G401 (cell line): ENCODE measurements around the gene IL17C. TPM values are rescaled to one million over a fixed set of nuclear protein-coding genes. Genes with fewer than 3 reads are reported as not detected.
A peak's percentile ranks its signal among the peaks of the same experiment; 100 is the strongest.

Experiments used
- DNase-seq: peaks from one replicate; pipeline ENCODE4 v3.0.0-alpha.2; 2015; ENCODE audit warnings: low spot score
- in situ Hi-C: cut with HindIII; loops from 2 replicates; pipeline ENCODE4 v1.10.0; 2016; ENCODE audit warnings: low sequenced_read_pairs, mixed read lengths
- total RNA-seq: library from RNA; depleted of rRNA; stranded (reverse); fragments of >200 nt; shearing (Covaris generic); gene quantifications from 2 replicates; pipeline ENCODE4 v1.2.3, GENCODE V29; 2014

The IL17C gene
- total RNA-seq, 1 experiment from 2014 or later = not detected

GRCh38 chr16:88623858-88624257 is 14.5 kb upstream of the IL17C start:
- in situ Hi-C loops = no loop called here
- DNase-seq = no peak

DNA sequence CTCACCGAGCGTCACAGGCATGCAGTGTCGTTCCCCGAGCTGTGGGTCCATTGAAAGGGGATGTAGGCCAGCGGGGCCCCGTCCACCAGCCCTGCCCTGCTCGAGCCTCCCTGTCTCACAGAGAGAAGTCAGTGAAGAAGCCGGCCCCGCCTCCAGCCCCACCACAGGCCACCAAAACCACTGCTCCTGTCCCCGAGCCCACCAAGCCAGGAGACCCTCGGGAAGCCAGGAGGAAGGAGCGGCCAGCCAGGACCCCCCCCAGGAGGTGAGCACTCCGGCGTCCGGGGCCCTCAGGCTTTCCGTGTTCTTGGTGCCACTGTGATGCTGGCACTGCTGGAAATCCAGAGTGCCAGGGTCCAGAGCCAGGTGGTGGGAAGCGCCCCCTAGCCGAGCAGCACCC is 13.9 kb upstream of the IL17C start:
- in situ Hi-C loops = no loop called here

DNA sequence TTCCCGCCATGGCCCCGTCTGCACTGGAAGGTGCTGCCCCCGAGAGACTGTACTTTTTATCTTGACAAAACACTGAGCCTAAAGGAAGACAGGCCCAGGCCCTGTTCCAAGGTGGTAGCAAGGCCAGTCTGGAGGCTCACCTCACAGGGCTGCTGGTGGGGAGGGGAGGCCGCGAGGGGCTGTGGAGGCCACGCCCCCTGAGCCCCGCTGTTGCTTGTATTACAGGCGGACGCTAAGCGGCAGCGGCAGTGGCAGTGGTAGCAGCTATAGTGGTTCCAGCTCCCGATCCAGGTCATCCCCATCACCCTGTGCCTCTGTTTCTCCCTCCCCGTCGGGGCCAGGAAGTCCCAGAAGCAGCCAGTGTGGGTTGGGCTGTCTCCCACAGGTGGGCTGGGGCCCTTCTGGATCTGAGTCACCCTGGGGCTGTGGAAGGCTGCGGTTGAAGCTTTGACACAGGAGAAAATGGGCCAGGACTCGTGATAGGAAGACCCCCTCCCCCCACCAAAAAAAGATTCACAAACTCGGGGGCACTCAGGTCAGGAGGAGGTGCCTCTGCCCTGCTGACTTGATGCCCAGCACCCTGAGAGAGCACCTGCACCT is 13.3 kb upstream of the IL17C start:
- in situ Hi-C loops = no loop called here
- no peak for DNase-seq

More for the DNA sequence above, 13.9 kb upstream of the IL17C start:
- no peak for DNase-seq

- in situ Hi-C loops = no loop called here
- DNase-seq = peak; percentile 97
Measured at GRCh38 chr16:88626646-88627045, 11.7 kb upstream of the IL17C start.

DNA sequence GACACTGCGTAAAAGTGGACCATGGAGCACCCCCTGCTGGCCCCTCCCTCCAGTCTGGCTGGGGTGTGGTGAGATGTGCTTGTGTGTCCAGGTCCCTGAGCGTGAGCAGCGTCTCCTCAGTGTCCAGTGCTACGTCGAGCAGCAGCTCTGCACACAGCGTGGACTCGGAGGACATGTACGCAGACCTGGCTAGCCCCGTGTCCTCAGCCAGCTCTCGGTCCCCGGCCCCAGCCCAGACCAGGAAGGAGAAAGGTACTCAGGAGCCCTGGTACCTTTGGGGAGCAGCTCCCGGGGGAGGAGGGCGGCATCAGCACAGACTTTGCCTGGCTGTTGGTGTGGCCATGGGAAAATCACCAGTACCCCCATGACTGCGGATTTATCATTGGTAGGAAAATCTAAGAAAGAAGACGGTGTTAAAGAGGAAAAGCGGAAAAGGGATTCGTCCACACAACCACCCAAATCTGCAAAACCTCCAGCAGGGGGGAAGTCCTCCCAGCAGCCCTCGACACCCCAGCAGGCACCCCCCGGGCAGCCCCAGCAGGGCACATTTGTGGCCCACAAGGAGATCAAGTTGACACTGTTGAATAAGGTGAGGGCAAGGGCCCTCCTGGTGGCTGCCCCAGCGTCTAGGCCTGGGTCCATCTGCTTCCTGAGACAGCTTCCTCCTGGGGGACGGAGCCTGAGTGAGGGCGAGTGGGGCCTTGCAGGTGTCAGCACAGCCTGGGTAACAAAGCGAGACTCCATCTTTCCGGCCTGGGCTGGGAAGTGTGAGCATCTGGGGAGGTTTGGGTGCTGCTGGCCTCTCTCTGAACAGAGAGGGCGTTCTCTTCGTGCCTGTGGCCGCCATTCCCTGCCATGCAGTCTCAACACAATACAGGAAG is 10.6 kb upstream of the IL17C start:
- no peak for DNase-seq
- in situ Hi-C loops = no loop called here

- DNase-seq = peak; percentile 29
- in situ Hi-C loops = no loop called here
Measured at GRCh38 chr16:88628512-88628974, 9.8 kb upstream of the IL17C start.

DNA sequence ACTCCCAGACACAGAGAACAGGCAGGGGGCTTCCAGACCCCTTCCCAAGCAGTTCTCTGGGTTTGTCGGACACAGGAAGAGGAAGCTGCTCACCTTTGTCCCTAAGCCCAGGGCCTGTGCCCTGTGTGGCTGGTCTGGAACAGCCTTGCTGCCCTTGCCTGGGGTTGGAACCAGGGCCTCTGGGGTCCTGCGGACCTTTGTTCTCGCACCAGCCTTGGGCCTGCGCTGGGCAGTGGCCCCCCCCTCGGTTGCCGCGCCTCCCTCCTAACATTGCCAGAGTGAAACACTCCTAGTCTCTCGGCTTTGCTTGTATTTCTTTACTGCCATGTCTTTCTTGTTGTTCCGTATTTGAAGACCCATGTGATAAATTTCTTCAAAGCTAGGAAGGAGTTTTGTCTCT is 8.5 kb upstream of the IL17C start:
- in situ Hi-C loops = no loop called here
- DNase-seq = no peak

DNA sequence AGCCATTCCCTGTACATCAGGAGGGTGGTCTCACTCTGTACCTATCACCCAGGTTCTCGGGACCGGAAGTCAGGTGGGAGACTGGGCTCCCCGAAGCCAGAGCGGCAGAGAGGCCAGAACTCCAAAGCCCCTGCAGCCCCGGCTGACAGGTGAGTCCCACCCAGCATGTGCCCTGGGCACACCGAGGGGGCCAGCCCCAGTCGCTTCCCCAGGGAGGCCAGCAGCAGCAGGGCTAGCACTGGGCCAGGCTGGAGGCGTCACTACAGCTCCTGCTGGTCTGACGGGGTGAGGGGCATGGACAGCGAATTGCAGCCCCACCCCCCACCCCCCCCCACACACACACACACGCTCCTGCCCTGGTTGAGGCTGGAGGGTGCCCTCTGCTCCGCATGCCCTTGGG is 7.9 kb upstream of the IL17C start:
- DNase-seq = no peak
- in situ Hi-C loops = no loop called here

DNA sequence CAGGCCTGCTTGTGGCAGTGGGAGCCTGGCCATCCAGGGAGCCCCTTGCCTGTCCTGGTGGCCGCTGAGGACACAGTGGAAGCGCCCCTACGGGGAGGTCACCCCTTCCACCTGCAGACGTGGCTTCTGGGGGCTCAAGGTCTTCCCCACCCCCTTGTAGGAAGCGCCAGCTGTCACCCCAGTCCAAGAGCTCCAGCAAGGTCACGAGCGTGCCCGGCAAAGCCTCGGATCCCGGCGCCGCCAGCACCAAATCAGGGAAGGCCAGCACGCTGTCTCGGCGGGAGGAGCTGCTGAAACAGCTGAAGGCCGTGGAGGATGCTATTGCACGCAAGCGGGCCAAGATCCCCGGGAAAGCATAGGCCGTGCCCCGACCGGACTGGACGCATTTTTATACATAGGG is 7.4 kb upstream of the IL17C start:
- in situ Hi-C loops = no loop called here
- DNase-seq = no peak

GRCh38 chr16:88631384-88631783 is 7.0 kb upstream of the IL17C start:
- in situ Hi-C loops = no loop called here

DNA sequence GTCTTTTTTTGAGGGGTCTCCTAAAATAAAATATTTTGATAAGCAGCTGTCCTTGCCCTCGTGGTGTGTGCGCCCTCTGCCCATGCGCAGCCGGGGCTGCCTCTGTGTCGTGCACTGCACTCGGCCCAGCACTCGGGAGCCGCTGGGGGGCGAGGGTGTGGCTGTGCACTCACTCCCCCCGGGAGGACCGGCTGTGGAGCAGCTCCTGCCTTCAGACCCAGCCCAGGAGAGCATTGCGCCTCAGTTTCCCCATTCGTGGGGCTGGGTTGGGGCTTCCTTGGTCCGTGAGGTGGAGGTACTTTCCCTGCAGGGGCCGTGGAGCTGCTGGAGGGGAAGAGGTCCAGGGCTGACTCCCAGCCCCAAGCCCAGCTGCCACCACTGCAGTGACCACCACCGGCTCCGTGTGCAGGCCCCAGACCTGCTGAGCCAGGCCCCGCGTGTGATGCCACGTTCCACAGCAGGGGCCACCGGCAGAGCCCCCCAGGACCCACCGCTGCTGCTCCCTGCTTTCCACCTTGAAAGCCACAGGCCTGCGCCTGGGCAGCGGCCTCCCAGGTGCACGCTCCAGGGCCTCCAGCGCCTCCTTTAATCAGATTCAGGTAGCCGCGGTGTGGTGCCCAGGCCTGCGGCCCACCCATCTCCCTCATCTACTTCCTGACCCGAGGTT is 6.3 kb upstream of the IL17C start:
- no peak for DNase-seq
- in situ Hi-C loops = no loop called here

More at GRCh38 chr16:88631384-88631783, 7.0 kb upstream of the IL17C start:
- no peak for DNase-seq

GRCh38 chr16:88632587-88632930 is 5.8 kb upstream of the IL17C start:
- in situ Hi-C loops = no loop called here
- no peak for DNase-seq

GRCh38 chr16:88633684-88634140 is 4.7 kb upstream of the IL17C start:
- DNase-seq = peak; percentile 20
- in situ Hi-C loops = no loop called here

DNA sequence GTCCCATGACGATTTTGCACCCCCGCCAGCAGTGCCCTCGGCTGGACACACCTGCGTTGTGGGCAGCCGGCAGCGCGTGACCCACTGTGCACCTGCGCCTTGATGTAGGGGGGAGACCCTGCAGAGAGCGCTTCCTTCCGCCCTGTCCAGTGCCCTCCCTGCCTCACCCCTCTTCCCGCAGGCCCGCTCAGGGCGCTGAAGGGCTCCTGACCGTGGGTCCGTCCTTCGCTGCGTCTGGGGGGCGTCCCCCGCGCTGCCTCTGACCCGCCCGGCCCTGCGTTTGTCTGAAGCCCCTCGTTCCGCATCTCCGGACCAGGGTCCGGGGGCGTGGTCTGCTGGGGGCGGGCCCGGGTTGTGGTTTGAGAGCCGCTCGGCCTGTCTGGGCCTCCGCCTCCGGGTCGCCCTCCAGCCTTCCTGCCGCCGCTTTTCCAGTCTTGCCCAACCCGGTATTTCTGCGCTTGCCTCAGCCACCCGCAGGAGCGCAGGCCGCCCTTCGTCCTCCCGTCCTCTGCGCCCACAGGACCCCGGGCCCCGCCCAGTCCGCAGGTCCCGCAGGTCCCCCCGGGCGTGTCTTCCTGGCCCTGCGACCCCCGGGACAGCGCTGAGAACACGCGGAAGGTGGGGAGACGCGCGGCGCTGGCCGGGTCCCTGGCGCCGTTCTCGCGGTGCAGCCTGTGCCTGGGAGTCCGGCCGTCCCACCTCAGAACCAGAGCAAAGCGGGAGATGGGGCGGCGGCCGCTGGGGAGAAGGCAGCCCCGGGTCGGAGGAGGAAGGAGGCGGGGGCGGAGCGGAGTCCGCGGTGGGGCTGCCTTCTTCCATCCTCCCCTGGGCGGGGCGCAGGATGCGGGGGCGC is 4.0 kb upstream of the IL17C start:
- in situ Hi-C loops = no loop called here
- no peak for DNase-seq

- no peak for DNase-seq
- in situ Hi-C loops = no loop called here
Measured at GRCh38 chr16:88634994-88635670, 3.2 kb upstream of the IL17C start.

DNA sequence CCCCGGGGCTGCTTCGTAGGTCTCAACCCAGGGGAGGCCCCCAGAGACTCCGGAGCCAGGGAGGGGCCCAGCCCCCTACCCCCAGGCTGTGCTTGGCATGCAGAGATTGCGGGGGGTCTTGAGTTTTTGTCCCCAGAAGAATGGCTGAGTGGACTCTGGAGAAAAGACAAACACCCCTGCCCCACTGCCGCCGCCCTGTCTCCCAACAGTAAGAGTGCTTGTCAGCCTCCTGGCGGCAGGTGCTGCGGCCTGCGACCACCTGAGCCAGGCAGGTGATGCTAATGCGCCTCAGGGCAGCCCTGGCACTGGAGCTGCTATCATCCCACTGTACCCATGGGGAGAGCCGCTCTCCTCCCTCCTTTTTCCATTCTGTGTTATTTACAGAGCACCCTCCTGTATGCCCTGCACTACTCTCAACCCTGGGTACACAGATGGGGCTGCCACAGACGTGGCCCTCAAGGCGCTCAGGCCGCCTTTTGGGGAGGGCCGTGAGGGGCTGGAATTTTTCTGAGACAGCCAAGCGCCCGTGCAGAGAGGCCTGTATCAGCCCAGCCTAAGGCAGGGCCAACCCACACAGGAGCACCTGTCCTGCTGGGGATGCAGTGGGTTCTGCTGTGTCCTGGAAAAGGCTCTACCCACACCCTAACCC is 2.6 kb upstream of the IL17C start:
- in situ Hi-C loops = no loop called here
- DNase-seq = no peak

DNA sequence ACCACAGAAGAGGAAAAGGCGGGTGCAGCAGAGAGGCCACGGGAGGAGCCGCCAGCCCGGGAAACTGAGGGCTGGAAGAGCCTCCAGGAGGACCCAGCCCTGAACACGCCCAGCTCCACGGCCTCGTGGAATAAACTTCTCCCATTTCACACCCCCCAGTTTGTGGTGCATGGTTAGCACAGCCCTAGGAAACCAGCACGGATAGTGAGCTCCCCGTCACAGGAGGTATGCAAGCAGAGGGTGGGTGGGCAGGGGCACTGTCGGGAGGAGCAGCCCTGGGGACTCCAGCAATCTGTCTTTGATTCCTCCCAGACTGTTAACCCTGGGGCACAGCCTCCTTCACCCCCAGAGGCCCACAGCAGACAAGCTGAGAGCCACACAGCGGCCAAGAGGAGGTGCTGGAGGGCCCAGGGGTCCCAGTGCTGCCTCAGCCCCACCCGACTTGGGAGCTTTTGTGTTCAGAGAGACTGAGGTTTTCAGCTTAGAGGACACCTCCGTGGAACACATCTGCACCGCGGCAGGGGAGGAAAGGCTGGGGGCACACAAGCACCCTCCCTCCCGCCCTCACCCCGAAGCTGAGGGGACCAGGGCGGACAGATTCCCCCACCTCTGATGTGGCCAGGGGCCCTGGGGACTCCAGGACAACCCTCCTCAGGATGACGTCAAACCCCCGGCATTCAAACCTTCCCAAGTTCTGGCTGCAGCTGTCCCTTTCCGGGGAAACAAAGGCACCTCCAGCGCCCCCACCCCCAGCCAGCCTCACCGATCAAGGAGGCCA is 1.7 kb upstream of the IL17C start:
- in situ Hi-C loops = no loop called here
- no peak for DNase-seq
